ENCODE data around the gene GUCA1A. TPM values are rescaled to one million over a fixed set of nuclear protein-coding genes. Genes with fewer than 3 reads are reported as not detected.
A peak's percentile ranks its signal among the peaks of the same experiment; 100 is the strongest.
"Not testable (repeated sequence)": the region's sequence is repeated elsewhere in the genome, so short reads cannot be mapped to it uniquely, and the experiment has no call there.

GUCA1A gene
- total RNA-seq, 1 experiment from 2014 or later, result not detected

- DNase-seq (ENCODE audit: low read depth), result no peak
Observed at GRCh38 chr6:42142118-42142835, 30.9 kb upstream of the GUCA1A start, which contains the start of gene C6orf132. Gene C6orf132, minus strand, starts transcription at chr6:42142620. Its CDS starts 176 bp downstream, at chr6:42142444.

GRCh38 chr6:42147138-42147562 is 26.0 kb upstream of the GUCA1A start:
- DNase-seq (ENCODE audit: low read depth), result no peak

- no peak for DNase-seq (ENCODE audit: low read depth)
Observed at GRCh38 chr6:42148058-42148457, 25.1 kb upstream of the GUCA1A start.

GRCh38 chr6:42150254-42150653 is 22.9 kb upstream of the GUCA1A start:
- no peak for DNase-seq (ENCODE audit: low read depth)

- no peak for DNase-seq (ENCODE audit: low read depth)
Observed at GRCh38 chr6:42152024-42152423, 21.1 kb upstream of the GUCA1A start.

GRCh38 chr6:42152528-42153213 is 20.5 kb upstream of the GUCA1A start:
- DNase-seq (ENCODE audit: low read depth), result not testable (repeated sequence)

- DNase-seq (ENCODE audit: low read depth), result no peak
Observed at GRCh38 chr6:42153921-42154320, 19.2 kb upstream of the GUCA1A start.

GRCh38 chr6:42154461-42155209 is 18.5 kb upstream of the GUCA1A start:
- no peak for DNase-seq (ENCODE audit: low read depth)

GRCh38 chr6:42155293-42155692 is 17.9 kb upstream of the GUCA1A start:
- no peak for DNase-seq (ENCODE audit: low read depth)

- DNase-seq (ENCODE audit: low read depth), result no peak
Observed at GRCh38 chr6:42156638-42157037, 16.5 kb upstream of the GUCA1A start.

GRCh38 chr6:42158011-42158410 is 15.2 kb upstream of the GUCA1A start:
- no peak for DNase-seq (ENCODE audit: low read depth)

GRCh38 chr6:42158631-42159030 is 14.5 kb upstream of the GUCA1A start:
- DNase-seq (ENCODE audit: low read depth), result no peak

- DNase-seq (ENCODE audit: low read depth), result no peak
Observed at GRCh38 chr6:42159431-42160024, 13.6 kb upstream of the GUCA1A start.

GRCh38 chr6:42162384-42162783 is 10.8 kb upstream of the GUCA1A start:
- no peak for DNase-seq (ENCODE audit: low read depth)

GRCh38 chr6:42162812-42163211 is 10.4 kb upstream of the GUCA1A start:
- no peak for DNase-seq (ENCODE audit: low read depth)

- no peak for DNase-seq (ENCODE audit: low read depth)
Observed at GRCh38 chr6:42163981-42164380, 9.2 kb upstream of the GUCA1A start.

- peak; percentile 17 for DNase-seq (ENCODE audit: low read depth)
Observed at GRCh38 chr6:42165016-42165415, 8.1 kb upstream of the GUCA1A start.

- DNase-seq (ENCODE audit: low read depth), result peak; percentile 71
Observed at GRCh38 chr6:42166444-42167141, 6.6 kb upstream of the GUCA1A start.

- DNase-seq (ENCODE audit: low read depth), result no peak
Observed at GRCh38 chr6:42168650-42169049, 4.5 kb upstream of the GUCA1A start.

- DNase-seq (ENCODE audit: low read depth), result not testable (repeated sequence)
Observed at GRCh38 chr6:42169780-42170179, 3.4 kb upstream of the GUCA1A start.
